Vagina (tissue), 2 donors: ENCODE data around the gene CTSK. TPM values are rescaled to one million over a fixed set of nuclear protein-coding genes. Genes with fewer than 3 reads are reported as not detected.
A peak's percentile ranks its signal among the peaks of the same experiment; 100 is the strongest.
"Not testable (repeated sequence)": the region's sequence is repeated elsewhere in the genome, so short reads cannot be mapped to it uniquely, and the experiment has no call there.

Experiments used
- DNase-seq, 2 donors: peaks; one replicate each; pipeline ENCODE4 v3.0.0-alpha.2; 2017; ENCODE audit errors: extremely low spot score in 2 of 2
- H3K27ac ChIP-seq: fragments of 200-600 bp; sonication (generic); one replicate; pipeline ENCODE4 v1.5.1; 2019
- H3K27me3 ChIP-seq: fragments of 200-600 bp; sonication (generic); one replicate; pipeline ENCODE4 v1.5.1; 2019
- H3K36me3 ChIP-seq, 2 donors: fragments of 200-600 bp; sonication (generic); one replicate each; pipeline ENCODE4 v1.5.1; 2017 to 2019
- H3K4me1 ChIP-seq: fragments of 200-600 bp; sonication (generic); one replicate; pipeline ENCODE4 v1.5.1; 2019
- H3K4me3 ChIP-seq, 2 donors: fragments of 200-600 bp; sonication (generic); 1 replicate in 1 of 2; 2 replicates in 1 of 2; pipeline ENCODE4 v1.5.1; 2016 to 2019
- H3K9me3 ChIP-seq: fragments of 200-600 bp; sonication (generic); one replicate; pipeline ENCODE4 v1.5.1; 2019
- CTCF ChIP-seq, 3 experiments: fragments of 450-650 bp in 2 of 3; fragments of 200-600 bp in 1 of 3; sonication (generic) in 1 of 3; IDR thresholded peaks; one replicate each; pipeline ENCODE4 v1.5.1; 2017 to 2019; ENCODE audit warnings: antibody characterized with exemption in 3 of 3, mild to moderate bottlenecking in 2 of 3, moderate library complexity in 2 of 3
- POLR2A ChIP-seq, 2 donors: fragments of 450-650 bp; IDR thresholded peaks; one replicate each; pipeline ENCODE4 v1.6.1; 2017; ENCODE audit warnings: antibody characterized with exemption in 2 of 2, mild to moderate bottlenecking in 2 of 2, moderate library complexity in 2 of 2
- POLR2AphosphoS5 ChIP-seq, 2 donors: sonication (generic); formaldehyde crosslinking; IDR thresholded peaks; one replicate each; pipeline ENCODE4 v1.9.0; 2017; ENCODE audit warnings: antibody characterized with exemption in 2 of 2, mild to moderate bottlenecking in 2 of 2, low read depth in 1 of 2; ENCODE audit not compliant: insufficient read depth in 1 of 2
- intact Hi-C: fragments of 100-400 bp; cut with DNase I; formaldehyde crosslinking; loops from one replicate; pipeline ENCODE4 v1.15.1; 2023
- total RNA-seq: library from RNA; depleted of rRNA; stranded (reverse); fragments of >200 nt; gene quantifications from one replicate; pipeline ENCODE4 v1.2.3, GENCODE V29; 2016

CTSK gene
- total RNA-seq, 1 donor from 2014 or later, result 67.3 TPM

GRCh38 chr1:150777544-150777943 lies 30.5 kb downstream of the CTSK start:
- Histone ChIP-seq H3K27ac (no peak overlapping the region), H3K36me3 (no peaks in the 10 kb centered on the region), H3K27me3 (no peaks in the 10 kb centered on the region), H3K4me1 (no peaks in the 10 kb centered on the region), H3K4me3 (no peak overlapping the region), H3K9me3 (no peaks in the 10 kb centered on the region)
- TF ChIP-seq POLR2AphosphoS5 (IDR thresholded peaks at IDR 0.05; ENCODE audit: insufficient read depth in 1 of 2, low read depth in 1 of 2) (no peak), CTCF (IDR thresholded peaks at IDR 0.05) (no peak), POLR2A (IDR thresholded peaks at IDR 0.05) (no peak)
- DNase-seq, result no peak
- intact Hi-C loops, result no loop called here

- H3K36me3 ChIP-seq, H3K27ac ChIP-seq, DNase-seq, H3K9me3 ChIP-seq, H3K27me3 ChIP-seq, intact Hi-C loops, H3K4me3 ChIP-seq, H3K4me1 ChIP-seq: not testable (repeated sequence)
Observed at GRCh38 chr1:150775931-150776505, 32.0 kb downstream of the CTSK start.

- Histone ChIP-seq H3K4me1 (no peaks in the 10 kb centered on the region), H3K9me3 (no peaks in the 10 kb centered on the region), H3K36me3 (no peaks in the 10 kb centered on the region), H3K4me3 (no peak overlapping the region), H3K27ac (no peak overlapping the region), H3K27me3 (no peaks in the 10 kb centered on the region)
- DNase-seq, result no peak
- TF ChIP-seq POLR2A (IDR thresholded peaks at IDR 0.05) (no peak), POLR2AphosphoS5 (IDR thresholded peaks at IDR 0.05; ENCODE audit: insufficient read depth in 1 of 2, low read depth in 1 of 2) (no peak), CTCF (IDR thresholded peaks at IDR 0.05) (no peak)
- intact Hi-C loops, result no loop called here
Observed at GRCh38 chr1:150775276-150775675, 32.8 kb downstream of the CTSK start.

GRCh38 chr1:150772326-150772725 lies 35.7 kb downstream of the CTSK start:
- H3K36me3 ChIP-seq, result no peaks in the 10 kb centered on the region
- no peaks in the 10 kb centered on the region for H3K27me3 ChIP-seq
- H3K27ac ChIP-seq, result no peak overlapping the region
- H3K9me3 ChIP-seq, result no peaks in the 10 kb centered on the region
- TF ChIP-seq CTCF (IDR thresholded peaks at IDR 0.05) (no peak), POLR2AphosphoS5 (IDR thresholded peaks at IDR 0.05; ENCODE audit: insufficient read depth in 1 of 2, low read depth in 1 of 2) (no peak), POLR2A (IDR thresholded peaks at IDR 0.05) (no peak)
- no peaks in the 10 kb centered on the region for H3K4me1 ChIP-seq
- H3K4me3 ChIP-seq, result no peak overlapping the region
- no peak for DNase-seq
- intact Hi-C loops, result no loop called here

- H3K27me3 ChIP-seq, intact Hi-C loops, H3K9me3 ChIP-seq: not testable (repeated sequence)
Observed at GRCh38 chr1:150767704-150768103, 40.4 kb downstream of the CTSK start.

GRCh38 chr1:150765977-150766301 lies 42.1 kb downstream of the CTSK start:
- intact Hi-C loops, DNase-seq, H3K9me3 ChIP-seq, H3K27me3 ChIP-seq, H3K4me1 ChIP-seq, H3K36me3 ChIP-seq: not testable (repeated sequence)
- Histone ChIP-seq H3K4me3 (peak overlapping the region in 1 of 2 donors; percentile 35), H3K27ac (peak overlapping the region; percentile 49)

More at GRCh38 chr1:150767704-150768103, 40.4 kb downstream of the CTSK start:
- H3K4me1 ChIP-seq, H3K27ac ChIP-seq, DNase-seq, H3K4me3 ChIP-seq, H3K36me3 ChIP-seq: not testable (repeated sequence)
